Sigmoid colon (tissue), 7 donors: Measurements from ENCODE around the gene TMEM51. TPM values are rescaled to one million over a fixed set of nuclear protein-coding genes. Genes with fewer than 3 reads are reported as not detected.
"Not testable (repeated sequence)": the region's sequence is repeated elsewhere in the genome, so short reads cannot be mapped to it uniquely, and the experiment has no call there.

Source experiments
- DNase-seq: peaks from one replicate; pipeline ENCODE4 v3.0.0-alpha.2; 2019
- H3K27ac ChIP-seq, 4 donors: fragments of 200-600 bp; sonication (generic); one replicate each; pipeline ENCODE4 v1.5.1; 2016 to 2019; ENCODE audit warnings: mild to moderate bottlenecking in 1 of 4
- H3K27me3 ChIP-seq, 3 donors: fragments of 200-600 bp; sonication (generic); one replicate each; pipeline ENCODE4 v1.5.1; 2019; ENCODE audit warnings: mild to moderate bottlenecking in 1 of 3
- H3K36me3 ChIP-seq, 4 donors: fragments of 200-600 bp; sonication (generic); one replicate each; pipeline ENCODE4 v1.5.1; 2016 to 2019
- H3K4me1 ChIP-seq, 4 donors: fragments of 200-600 bp; sonication (generic); one replicate each; pipeline ENCODE4 v1.5.1; 2017 to 2019
- H3K4me3 ChIP-seq, 4 donors: fragments of 200-600 bp; sonication (generic); one replicate each; pipeline ENCODE4 v1.5.1; 2017 to 2019; ENCODE audit warnings: mild to moderate bottlenecking in 2 of 4, moderate library complexity in 1 of 4
- H3K9me3 ChIP-seq, 4 donors: fragments of 200-600 bp in 3 of 4; sonication (generic) in 3 of 4; one replicate each; pipeline versions ENCODE4 v1.5.1 to v1.6.1; 2013 to 2019
- EP300 ChIP-seq, 4 donors: sonication (generic); formaldehyde crosslinking; IDR thresholded peaks; one replicate each; pipeline ENCODE4 v1.6.1; 2017; ENCODE audit warnings: antibody characterized with exemption in 4 of 4
- POLR2A ChIP-seq, 2 donors: fragments of 450-650 bp; IDR thresholded peaks; one replicate each; pipeline ENCODE4 v1.6.1; 2016; ENCODE audit warnings: antibody characterized with exemption in 2 of 2, mild to moderate bottlenecking in 2 of 2, moderate library complexity in 2 of 2
- POLR2AphosphoS5 ChIP-seq, 4 donors: sonication (generic); formaldehyde crosslinking; IDR thresholded peaks; one replicate each; pipeline ENCODE4 v1.6.1; 2017; ENCODE audit warnings: antibody characterized with exemption in 4 of 4
- WGBS, 2 donors: extraction: QIAGEN DNeasy Blood & Tissue Kit; methylation state at CpG; one replicate each; pipeline ENCODE4 v1.1.7; 2013; 5-methylcytosine and 5-hydroxymethylcytosine counted together
- intact Hi-C: fragments of 100-400 bp; cut with DNase I; formaldehyde crosslinking; loops from one replicate; pipeline ENCODE4 v1.15.1; 2023
- polyA plus RNA-seq, 3 donors: library from polyadenylated mRNA; stranded (reverse); fragments of 200-250 nt; gene quantifications; one replicate each; pipeline ENCODE4 v1.2.3, GENCODE V29; 2013
- total RNA-seq, 4 donors: library from RNA; depleted of rRNA; stranded (reverse); fragments of >200 nt; gene quantifications; one replicate each; pipeline ENCODE4 v1.1.0, GENCODE V29; 2016
- TF ChIP-seq, protein P1 (sequence below), 4 experiments: fragments of 450-650 bp in 3 of 4; fragments of 200-600 bp in 1 of 4; IDR thresholded peaks; one replicate each; pipeline ENCODE4 v1.5.1; 2016 to 2019; ENCODE audit warnings: antibody characterized with exemption in 4 of 4, mild to moderate bottlenecking in 3 of 4, moderate library complexity in 2 of 4
- donor health status: healthy with polysubstance abuse.
- donor health status: Bipolar disorder and iron deficiency.
- donor health status: healthy.

The TMEM51 gene
- total and polyA plus RNA-seq, 7 donors: 8.8 to 20.7 (median 15.3) TPM

- 81 to 86% methylated on average over 4 of the region's 4 CpGs for WGBS, 2 donors
- no peak for DNase-seq
- Histone ChIP-seq H3K27me3 (no peaks in the 10 kb centered on the region), H3K4me1 (no peaks in the 10 kb centered on the region), H3K27ac (no peak overlapping the region), H3K4me3 (no peak overlapping the region), H3K9me3 (no peaks in the 10 kb centered on the region), H3K36me3 (no peaks in the 10 kb centered on the region)
- intact Hi-C loops: loop anchor here (10.0 kb wide), 1 partner anchor 305 kb away; the partner anchor contains the start of gene CTRC
- TF ChIP-seq POLR2AphosphoS5 (IDR thresholded peaks at IDR 0.05) (no peak), POLR2A (IDR thresholded peaks at IDR 0.05) (no peak), EP300 (IDR thresholded peaks at IDR 0.05) (no peak)
- TF ChIP-seq, protein P1, sequence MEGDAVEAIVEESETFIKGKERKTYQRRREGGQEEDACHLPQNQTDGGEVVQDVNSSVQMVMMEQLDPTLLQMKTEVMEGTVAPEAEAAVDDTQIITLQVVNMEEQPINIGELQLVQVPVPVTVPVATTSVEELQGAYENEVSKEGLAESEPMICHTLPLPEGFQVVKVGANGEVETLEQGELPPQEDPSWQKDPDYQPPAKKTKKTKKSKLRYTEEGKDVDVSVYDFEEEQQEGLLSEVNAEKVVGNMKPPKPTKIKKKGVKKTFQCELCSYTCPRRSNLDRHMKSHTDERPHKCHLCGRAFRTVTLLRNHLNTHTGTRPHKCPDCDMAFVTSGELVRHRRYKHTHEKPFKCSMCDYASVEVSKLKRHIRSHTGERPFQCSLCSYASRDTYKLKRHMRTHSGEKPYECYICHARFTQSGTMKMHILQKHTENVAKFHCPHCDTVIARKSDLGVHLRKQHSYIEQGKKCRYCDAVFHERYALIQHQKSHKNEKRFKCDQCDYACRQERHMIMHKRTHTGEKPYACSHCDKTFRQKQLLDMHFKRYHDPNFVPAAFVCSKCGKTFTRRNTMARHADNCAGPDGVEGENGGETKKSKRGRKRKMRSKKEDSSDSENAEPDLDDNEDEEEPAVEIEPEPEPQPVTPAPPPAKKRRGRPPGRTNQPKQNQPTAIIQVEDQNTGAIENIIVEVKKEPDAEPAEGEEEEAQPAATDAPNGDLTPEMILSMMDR (IDR thresholded peaks at IDR 0.05): no peak
Measured at GRCh38 chr1:15129944-15130343, 23.6 kb upstream of the TMEM51 start.

GRCh38 chr1:15130607-15131006, 22.9 kb upstream of the TMEM51 start:
- DNase-seq: no peak
- H3K4me3 ChIP-seq: no peak overlapping the region
- no peak overlapping the region for H3K27ac ChIP-seq
- no peaks in the 10 kb centered on the region for H3K9me3 ChIP-seq
- H3K4me1 ChIP-seq: no peaks in the 10 kb centered on the region
- H3K27me3 ChIP-seq: no peaks in the 10 kb centered on the region
- H3K36me3 ChIP-seq: no peaks in the 10 kb centered on the region
- WGBS, 2 donors: 85 to 88% methylated on average over 3 of the region's 3 CpGs
- TF ChIP-seq POLR2AphosphoS5 (IDR thresholded peaks at IDR 0.05) (no peak), POLR2A (IDR thresholded peaks at IDR 0.05) (no peak), EP300 (IDR thresholded peaks at IDR 0.05) (no peak)
- TF ChIP-seq, protein P1 (IDR thresholded peaks at IDR 0.05): no peak
- intact Hi-C loops: no loop called here

DNA sequence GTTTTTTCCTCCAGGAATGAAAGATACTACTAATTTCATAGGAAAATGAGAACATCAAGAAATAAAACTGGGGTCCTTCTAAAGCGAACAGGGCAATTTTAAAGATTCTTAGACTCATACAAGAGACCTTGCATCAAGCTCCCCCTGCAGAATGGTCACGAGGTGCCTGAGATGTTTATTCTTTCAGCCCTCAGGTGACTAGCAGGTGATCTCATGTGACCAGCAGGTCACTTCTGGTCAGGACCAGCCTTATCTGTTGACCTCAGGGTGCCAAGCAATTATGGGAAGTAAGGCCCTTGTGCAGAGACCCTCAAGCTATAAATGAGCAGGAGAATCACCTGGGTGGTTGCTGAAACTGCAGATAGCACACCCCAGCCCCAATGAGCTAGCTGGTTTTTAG, 20.6 kb upstream of the TMEM51 start:
- TF ChIP-seq POLR2AphosphoS5 (IDR thresholded peaks at IDR 0.05) (no peak), POLR2A (IDR thresholded peaks at IDR 0.05) (no peak), EP300 (IDR thresholded peaks at IDR 0.05) (no peak)
- TF ChIP-seq, protein P1 (IDR thresholded peaks at IDR 0.05): no peak
- Histone ChIP-seq H3K9me3 (no peaks in the 10 kb centered on the region), H3K4me1 (no peaks in the 10 kb centered on the region), H3K27me3 (no peaks in the 10 kb centered on the region), H3K36me3 (no peaks in the 10 kb centered on the region), H3K27ac (no peak overlapping the region), H3K4me3 (no peak overlapping the region)
- intact Hi-C loops: no loop called here
- DNase-seq: no peak
- 71 to 80% methylated on average over 2 of the region's 2 CpGs for WGBS, 2 donors

GRCh38 chr1:15134285-15134684, 19.3 kb upstream of the TMEM51 start:
- no peaks in the 10 kb centered on the region for H3K36me3 ChIP-seq
- no peak for DNase-seq
- no peaks in the 10 kb centered on the region for H3K4me1 ChIP-seq
- no peaks in the 10 kb centered on the region for H3K27me3 ChIP-seq
- TF ChIP-seq POLR2A (IDR thresholded peaks at IDR 0.05) (no peak), EP300 (IDR thresholded peaks at IDR 0.05) (no peak), POLR2AphosphoS5 (IDR thresholded peaks at IDR 0.05) (no peak)
- TF ChIP-seq, protein P1 (IDR thresholded peaks at IDR 0.05): no peak
- 66 to 95% methylated on average over 2 of the region's 2 CpGs for WGBS, 2 donors
- no peaks in the 10 kb centered on the region for H3K9me3 ChIP-seq
- intact Hi-C loops: no loop called here
- no peak overlapping the region for H3K4me3 ChIP-seq
- no peak overlapping the region for H3K27ac ChIP-seq

DNA sequence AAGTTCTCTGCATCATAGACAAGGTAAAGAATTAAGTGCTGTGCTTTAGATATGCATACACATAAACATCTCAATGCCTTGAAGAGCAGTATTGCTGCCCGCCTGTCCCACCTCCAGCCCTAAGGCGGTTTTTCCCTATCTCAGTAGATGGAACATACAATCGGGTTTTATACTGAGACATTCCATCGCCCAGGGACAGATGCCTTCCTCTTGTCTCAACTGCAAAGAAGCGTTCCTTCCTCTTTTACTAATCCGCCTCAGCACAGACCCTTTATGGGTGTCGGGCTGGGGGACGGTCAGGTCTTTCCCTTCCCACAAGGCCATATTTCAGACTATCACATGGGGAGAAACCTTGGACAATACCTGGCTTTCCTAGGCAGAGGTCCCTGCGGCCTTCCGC, 17.9 kb upstream of the TMEM51 start:
- H3K27me3 ChIP-seq, H3K36me3 ChIP-seq, H3K4me3 ChIP-seq, H3K27ac ChIP-seq, H3K9me3 ChIP-seq, intact Hi-C loops, H3K4me1 ChIP-seq, DNase-seq: not testable (repeated sequence)
- WGBS, 2 donors: 63 to 90% methylated on average over 10 of the region's 10 CpGs
